Measurements from ENCODE around the gene SYNGR4.

DNA sequence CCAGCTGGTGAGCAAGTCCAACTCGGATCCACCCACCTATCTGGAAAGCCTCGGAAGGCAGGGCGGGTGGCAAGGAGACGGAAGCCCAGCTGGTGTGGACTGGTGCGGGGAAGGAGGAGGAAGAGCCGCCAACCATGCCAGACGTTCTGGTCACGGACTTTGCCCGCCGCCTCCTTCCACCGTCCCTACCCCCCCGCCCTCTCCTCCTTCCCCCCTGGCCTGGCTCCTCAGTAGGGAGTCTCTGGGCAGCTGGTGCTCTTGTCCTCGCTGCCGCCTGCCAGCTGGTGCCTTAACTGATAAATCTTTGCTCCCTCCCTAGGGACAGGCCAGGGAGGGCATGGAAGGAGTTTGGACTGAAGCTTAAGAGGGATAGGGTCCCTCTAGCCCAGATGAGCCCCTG lies 4.8 kb downstream of the SYNGR4 start:
- TF ChIP-seq, protein P1, sequence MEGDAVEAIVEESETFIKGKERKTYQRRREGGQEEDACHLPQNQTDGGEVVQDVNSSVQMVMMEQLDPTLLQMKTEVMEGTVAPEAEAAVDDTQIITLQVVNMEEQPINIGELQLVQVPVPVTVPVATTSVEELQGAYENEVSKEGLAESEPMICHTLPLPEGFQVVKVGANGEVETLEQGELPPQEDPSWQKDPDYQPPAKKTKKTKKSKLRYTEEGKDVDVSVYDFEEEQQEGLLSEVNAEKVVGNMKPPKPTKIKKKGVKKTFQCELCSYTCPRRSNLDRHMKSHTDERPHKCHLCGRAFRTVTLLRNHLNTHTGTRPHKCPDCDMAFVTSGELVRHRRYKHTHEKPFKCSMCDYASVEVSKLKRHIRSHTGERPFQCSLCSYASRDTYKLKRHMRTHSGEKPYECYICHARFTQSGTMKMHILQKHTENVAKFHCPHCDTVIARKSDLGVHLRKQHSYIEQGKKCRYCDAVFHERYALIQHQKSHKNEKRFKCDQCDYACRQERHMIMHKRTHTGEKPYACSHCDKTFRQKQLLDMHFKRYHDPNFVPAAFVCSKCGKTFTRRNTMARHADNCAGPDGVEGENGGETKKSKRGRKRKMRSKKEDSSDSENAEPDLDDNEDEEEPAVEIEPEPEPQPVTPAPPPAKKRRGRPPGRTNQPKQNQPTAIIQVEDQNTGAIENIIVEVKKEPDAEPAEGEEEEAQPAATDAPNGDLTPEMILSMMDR (IDR thresholded peaks at IDR 0.05 in 4 of 5, conservative IDR thresholded peaks at IDR 0.05 in 1 of 5) = no peak
- no peak for TF ChIP-seq POLR2A (IDR thresholded peaks at IDR 0.05)
